ENCODE measurements around the gene APOL6.

APOL6 gene, protein sequence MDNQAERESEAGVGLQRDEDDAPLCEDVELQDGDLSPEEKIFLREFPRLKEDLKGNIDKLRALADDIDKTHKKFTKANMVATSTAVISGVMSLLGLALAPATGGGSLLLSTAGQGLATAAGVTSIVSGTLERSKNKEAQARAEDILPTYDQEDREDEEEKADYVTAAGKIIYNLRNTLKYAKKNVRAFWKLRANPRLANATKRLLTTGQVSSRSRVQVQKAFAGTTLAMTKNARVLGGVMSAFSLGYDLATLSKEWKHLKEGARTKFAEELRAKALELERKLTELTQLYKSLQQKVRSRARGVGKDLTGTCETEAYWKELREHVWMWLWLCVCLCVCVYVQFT
- long read RNA-seq, full-length matches to known transcripts: 3 of 11 reads
- long read RNA-seq, partial matches to known transcripts: 0 of 11 reads
- long read RNA-seq, other reads (novel, unspliced or antisense): 8 of 11 reads

DNA sequence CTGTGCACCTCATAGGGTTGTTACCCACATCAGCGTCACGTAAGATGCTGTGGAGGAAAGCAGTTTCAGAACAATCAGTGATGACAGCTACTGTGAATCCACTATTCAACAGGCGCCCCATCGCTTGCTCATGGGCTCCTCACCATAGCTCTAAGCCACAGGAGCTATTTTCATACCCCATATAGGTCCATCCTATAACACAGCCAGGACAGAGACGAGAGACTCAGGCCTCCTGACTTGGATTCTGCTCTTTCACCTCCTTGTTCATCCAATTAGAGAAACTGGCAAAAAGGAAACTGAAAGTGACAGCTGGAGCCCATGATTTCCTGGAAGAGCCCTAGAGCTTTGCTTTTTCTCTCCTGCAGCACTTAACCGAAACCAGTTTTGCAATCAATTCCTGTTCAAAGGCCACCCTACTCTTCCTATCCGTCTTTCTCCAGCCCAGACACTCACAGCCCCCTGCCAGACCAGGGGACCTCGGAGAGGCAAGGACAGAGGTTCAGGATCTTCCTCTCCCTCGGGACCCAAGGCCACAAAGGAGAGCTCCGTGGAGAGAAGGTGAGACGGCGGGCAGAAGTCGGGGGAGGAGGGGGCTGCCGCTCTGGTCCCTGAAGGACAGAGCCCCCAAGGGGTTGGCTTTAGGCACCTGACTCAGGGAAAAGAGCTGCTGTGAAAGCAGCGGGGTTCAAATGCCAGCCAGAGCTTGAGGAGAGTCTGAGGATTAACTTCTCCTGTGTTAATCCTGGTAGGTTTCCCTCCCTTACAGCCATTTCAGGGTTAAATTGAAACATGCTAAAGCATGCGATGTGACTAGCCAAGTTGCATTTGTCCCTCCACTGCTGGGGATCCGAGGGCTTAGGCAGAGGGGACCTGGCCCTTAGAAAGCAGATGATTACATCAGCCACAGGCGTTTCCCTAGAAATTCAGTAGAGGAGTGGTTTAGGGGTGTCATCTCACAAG is at the start of gene APOL6:
Gene APOL6 (plus strand): TSS at position 381 of the 960 bp plus-strand sequence. CDS start 7,980 bp downstream, outside the sequence.
- DNase-seq (ENCODE audit: low read depth in 1 of 2, low spot score in 1 of 2): peak in 1 of 2 experiments; percentile 54
- Histone ChIP-seq H3K27ac (replicated peaks) (peak within 1 kb of the TSS; percentile 76), H3K4me3 (replicated peaks; ENCODE audit: insufficient read depth, low read length) (peak within 1 kb of the TSS; percentile 51), H3K27me3 (ENCODE audit: insufficient read depth, poor library complexity, severe bottlenecking) (no peaks in the 10 kb centered on the region)
- TF ChIP-seq, protein P1, sequence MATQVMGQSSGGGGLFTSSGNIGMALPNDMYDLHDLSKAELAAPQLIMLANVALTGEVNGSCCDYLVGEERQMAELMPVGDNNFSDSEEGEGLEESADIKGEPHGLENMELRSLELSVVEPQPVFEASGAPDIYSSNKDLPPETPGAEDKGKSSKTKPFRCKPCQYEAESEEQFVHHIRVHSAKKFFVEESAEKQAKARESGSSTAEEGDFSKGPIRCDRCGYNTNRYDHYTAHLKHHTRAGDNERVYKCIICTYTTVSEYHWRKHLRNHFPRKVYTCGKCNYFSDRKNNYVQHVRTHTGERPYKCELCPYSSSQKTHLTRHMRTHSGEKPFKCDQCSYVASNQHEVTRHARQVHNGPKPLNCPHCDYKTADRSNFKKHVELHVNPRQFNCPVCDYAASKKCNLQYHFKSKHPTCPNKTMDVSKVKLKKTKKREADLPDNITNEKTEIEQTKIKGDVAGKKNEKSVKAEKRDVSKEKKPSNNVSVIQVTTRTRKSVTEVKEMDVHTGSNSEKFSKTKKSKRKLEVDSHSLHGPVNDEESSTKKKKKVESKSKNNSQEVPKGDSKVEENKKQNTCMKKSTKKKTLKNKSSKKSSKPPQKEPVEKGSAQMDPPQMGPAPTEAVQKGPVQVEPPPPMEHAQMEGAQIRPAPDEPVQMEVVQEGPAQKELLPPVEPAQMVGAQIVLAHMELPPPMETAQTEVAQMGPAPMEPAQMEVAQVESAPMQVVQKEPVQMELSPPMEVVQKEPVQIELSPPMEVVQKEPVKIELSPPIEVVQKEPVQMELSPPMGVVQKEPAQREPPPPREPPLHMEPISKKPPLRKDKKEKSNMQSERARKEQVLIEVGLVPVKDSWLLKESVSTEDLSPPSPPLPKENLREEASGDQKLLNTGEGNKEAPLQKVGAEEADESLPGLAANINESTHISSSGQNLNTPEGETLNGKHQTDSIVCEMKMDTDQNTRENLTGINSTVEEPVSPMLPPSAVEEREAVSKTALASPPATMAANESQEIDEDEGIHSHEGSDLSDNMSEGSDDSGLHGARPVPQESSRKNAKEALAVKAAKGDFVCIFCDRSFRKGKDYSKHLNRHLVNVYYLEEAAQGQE (IDR thresholded peaks at IDR 0.05; ENCODE audit: insufficient replicate concordance, low read depth): peak; percentile 26
- no peak for TF ChIP-seq GABPA (IDR thresholded peaks at IDR 0.05; ENCODE audit: low read depth)
- no peak for TF ChIP-seq SPI1 (IDR thresholded peaks at IDR 0.05; ENCODE audit: borderline replicate concordance, low read depth)
- 0 out of 2 replicates have a peak, but pooled peaks have one; percentile 23 for TF ChIP-seq POLR2AphosphoS5 (IDR thresholded peaks at IDR 0.05; ENCODE audit: low read depth)
- TF ChIP-seq, protein P2, sequence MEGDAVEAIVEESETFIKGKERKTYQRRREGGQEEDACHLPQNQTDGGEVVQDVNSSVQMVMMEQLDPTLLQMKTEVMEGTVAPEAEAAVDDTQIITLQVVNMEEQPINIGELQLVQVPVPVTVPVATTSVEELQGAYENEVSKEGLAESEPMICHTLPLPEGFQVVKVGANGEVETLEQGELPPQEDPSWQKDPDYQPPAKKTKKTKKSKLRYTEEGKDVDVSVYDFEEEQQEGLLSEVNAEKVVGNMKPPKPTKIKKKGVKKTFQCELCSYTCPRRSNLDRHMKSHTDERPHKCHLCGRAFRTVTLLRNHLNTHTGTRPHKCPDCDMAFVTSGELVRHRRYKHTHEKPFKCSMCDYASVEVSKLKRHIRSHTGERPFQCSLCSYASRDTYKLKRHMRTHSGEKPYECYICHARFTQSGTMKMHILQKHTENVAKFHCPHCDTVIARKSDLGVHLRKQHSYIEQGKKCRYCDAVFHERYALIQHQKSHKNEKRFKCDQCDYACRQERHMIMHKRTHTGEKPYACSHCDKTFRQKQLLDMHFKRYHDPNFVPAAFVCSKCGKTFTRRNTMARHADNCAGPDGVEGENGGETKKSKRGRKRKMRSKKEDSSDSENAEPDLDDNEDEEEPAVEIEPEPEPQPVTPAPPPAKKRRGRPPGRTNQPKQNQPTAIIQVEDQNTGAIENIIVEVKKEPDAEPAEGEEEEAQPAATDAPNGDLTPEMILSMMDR (IDR thresholded peaks at IDR 0.05; ENCODE audit: insufficient read depth, low read length): no peak

DNA sequence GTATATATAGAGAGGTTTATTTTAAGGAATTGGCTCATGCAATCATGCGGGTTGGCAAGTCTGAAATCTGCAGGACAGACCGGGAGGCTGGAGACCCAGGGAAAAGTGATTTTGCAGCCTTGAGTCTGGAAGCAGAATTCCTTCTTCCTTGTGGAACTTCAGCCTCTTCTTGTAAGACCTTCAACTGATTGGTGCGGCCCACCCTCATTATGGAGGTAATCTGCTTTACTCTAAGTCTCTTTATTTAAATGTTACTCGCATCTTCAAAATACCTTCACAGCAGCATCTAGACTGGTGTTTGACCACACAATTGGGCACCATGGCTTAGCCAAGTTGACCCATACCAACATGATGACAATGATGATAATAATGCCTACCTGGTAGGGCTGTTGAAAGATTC is 48.9 kb upstream of the APOL6 start:
- Histone ChIP-seq H3K27me3 (ENCODE audit: insufficient read depth, poor library complexity, severe bottlenecking) (no peaks in the 10 kb centered on the region), H3K4me3 (replicated peaks; ENCODE audit: insufficient read depth, low read length) (no peak overlapping the region), H3K27ac (replicated peaks) (no peak overlapping the region)
- no peak for DNase-seq (ENCODE audit: low read depth in 1 of 2, low spot score in 1 of 2)
- no peak for TF ChIP-seq POLR2AphosphoS5 (IDR thresholded peaks at IDR 0.05; ENCODE audit: low read depth)

DNA sequence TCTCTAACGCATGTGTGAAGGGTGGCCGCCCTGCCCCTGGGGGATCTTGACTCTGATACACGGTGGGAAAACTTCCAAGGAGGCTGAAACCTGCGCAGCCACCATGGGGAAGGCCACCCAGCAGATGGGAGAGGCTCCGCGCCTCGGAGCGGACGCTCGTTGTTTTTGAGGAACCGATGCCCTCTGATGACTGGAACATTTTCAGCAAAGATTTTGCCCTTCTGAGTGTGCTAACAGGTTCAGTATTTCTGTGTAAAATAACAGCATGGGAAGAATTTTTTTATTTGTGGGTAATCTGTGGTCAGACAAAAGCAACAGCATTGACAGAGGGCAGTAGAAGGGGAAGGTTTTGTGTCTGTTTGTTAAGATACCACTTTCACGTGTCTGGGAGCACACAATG is 47.8 kb upstream of the APOL6 start:
- TF ChIP-seq POLR2AphosphoS5 (IDR thresholded peaks at IDR 0.05; ENCODE audit: low read depth): no peak
- TF ChIP-seq SPI1 (IDR thresholded peaks at IDR 0.05; ENCODE audit: borderline replicate concordance, low read depth): peak; percentile 46; the same call in 1 of the 2 replicates
- Histone ChIP-seq H3K27me3 (ENCODE audit: insufficient read depth, poor library complexity, severe bottlenecking) (no peaks in the 10 kb centered on the region), H3K27ac (replicated peaks) (no peak overlapping the region), H3K4me3 (replicated peaks; ENCODE audit: insufficient read depth, low read length) (no peak overlapping the region)
- DNase-seq (ENCODE audit: low read depth in 1 of 2, low spot score in 1 of 2): peak; percentile 48 to 70

DNA sequence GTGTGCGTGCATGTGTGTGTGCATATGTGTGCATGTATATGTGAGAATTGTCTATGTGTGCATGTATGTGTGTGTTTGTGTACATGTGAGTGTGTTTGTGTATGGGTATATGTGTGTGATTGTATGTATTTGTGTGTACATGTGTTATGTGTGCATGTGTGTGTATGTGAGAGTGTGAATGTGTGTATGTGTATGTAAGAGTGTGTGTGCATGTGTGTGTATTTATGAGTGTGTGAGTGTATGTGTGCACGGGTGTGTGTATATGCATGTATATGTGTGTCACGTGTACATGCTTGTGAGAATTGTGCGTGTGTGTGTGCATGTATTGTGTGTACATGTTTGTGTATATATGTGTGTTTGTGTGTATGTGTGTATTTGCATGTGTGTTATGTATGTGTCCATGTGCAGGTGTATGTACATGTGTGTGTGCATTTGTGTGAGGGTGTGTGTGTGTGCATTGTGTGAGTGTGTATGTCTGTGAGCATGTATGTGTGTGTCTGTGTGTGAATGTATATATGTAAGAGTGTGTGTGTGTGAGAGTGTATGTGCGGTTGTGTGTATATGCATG is 47.1 kb upstream of the APOL6 start:
- Histone ChIP-seq H3K27ac (replicated peaks) (no peak overlapping the region), H3K27me3 (ENCODE audit: insufficient read depth, poor library complexity, severe bottlenecking) (no peaks in the 10 kb centered on the region), H3K4me3 (replicated peaks; ENCODE audit: insufficient read depth, low read length) (no peak overlapping the region)
- TF ChIP-seq, protein P1 (IDR thresholded peaks at IDR 0.05; ENCODE audit: insufficient replicate concordance, low read depth): no peak
- TF ChIP-seq, protein P2 (IDR thresholded peaks at IDR 0.05; ENCODE audit: insufficient read depth, low read length): no peak
- TF ChIP-seq SPI1 (IDR thresholded peaks at IDR 0.05; ENCODE audit: borderline replicate concordance, low read depth) (no peak), POLR2AphosphoS5 (IDR thresholded peaks at IDR 0.05; ENCODE audit: low read depth) (no peak), GABPA (IDR thresholded peaks at IDR 0.05; ENCODE audit: low read depth) (no peak)
- DNase-seq (ENCODE audit: low read depth in 1 of 2, low spot score in 1 of 2): no peak

Data from HL-60 (cell line).